GM10847 (cell line): Measurements from ENCODE around the gene SPACA4.

ENCODE experiments used
- POLR2A ChIP-seq: IDR thresholded peaks from 2 replicates; pipeline ENCODE4 v1.6.1; 2011; ENCODE audit not compliant: insufficient read length; ENCODE audit errors: extremely low read depth

SPACA4 gene

DNA sequence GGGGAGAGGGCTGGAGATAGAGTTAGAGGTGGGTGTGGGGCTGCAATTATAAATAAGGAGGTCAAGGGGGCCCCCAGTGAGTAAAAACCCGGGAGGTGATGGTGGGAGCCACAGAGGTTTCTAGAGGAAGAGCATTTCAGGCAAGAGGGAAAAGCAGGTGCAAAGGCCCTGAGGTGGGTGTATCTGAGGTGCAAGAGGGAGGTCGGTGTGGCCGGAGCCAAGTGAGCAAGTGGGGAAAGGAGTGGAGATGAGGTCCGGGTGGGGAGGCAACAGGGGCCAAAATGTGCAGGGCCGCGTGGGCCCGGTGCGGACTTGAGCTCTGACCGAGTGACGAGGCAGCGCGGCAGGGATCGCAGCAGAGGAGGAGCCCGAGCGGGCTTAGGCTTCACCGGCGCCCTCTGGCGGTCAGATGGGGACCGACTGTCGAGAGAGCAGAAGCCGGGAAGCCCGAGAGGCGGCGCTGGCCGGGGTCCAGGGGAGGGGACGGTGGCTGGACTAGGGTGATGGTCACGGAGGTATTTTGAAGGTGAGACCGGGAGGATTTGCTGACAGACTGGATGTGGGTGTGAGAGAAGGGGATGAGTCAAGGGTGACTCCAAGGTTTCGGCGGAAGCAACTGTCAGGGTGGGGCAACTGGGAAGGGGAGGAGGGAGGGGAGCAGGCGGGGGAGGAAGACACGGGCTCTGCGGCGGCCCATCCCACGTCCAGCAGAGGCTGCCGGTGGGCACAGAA is 17.7 kb upstream of the SPACA4 start:
- no peak for TF ChIP-seq POLR2A

DNA sequence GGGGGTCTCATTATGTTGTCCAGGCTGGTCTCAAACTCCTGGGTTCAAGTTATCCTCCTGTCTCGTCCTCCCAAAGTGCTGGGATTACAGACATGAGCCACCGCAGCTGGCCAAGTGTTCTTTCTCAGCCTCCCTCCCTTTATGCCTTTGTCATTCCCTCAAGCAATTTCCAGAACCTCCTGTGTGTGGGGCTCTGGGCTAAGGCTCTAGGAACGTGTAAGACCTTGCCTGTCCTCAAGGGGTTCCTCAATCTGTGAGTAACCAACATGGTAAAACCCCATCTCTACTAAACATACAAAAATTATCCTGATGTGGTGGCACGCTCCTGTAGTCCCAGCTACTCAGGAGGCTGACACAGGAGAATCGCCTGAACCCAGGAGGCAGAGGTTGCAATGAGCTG is 15.5 kb upstream of the SPACA4 start:
- no peak for TF ChIP-seq POLR2A

DNA sequence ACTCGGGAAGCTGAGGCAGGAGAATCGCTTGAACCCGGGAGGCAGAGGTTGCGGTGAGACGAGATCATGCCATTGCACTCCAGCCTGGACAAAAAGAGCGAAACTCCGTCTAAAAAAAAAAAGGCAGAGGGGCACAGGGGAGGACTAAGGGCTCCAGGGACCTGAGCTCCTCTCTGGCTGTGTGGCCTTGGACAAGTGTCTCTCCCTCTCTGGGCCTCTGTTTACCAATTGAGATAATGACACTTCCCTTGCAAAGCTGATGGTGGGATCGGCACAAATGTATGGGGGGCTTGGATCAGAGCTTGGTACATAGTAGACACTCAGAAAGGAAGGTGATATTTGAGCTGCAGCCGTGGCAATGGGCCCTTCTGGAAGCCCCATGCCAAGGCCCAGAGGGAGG is 11.4 kb upstream of the SPACA4 start:
- TF ChIP-seq POLR2A = no peak

GRCh38 chr19:48595833-48596232 is 10.7 kb upstream of the SPACA4 start:
- TF ChIP-seq POLR2A = no peak

GRCh38 chr19:48596237-48596636 is 10.3 kb upstream of the SPACA4 start:
- no peak for TF ChIP-seq POLR2A

- TF ChIP-seq POLR2A = no peak
These were observed 9.7 kb upstream of the SPACA4 start for GRCh38 chr19:48596679-48597465.

GRCh38 chr19:48598996-48599700 is 7.4 kb upstream of the SPACA4 start:
- TF ChIP-seq POLR2A = no peak

DNA sequence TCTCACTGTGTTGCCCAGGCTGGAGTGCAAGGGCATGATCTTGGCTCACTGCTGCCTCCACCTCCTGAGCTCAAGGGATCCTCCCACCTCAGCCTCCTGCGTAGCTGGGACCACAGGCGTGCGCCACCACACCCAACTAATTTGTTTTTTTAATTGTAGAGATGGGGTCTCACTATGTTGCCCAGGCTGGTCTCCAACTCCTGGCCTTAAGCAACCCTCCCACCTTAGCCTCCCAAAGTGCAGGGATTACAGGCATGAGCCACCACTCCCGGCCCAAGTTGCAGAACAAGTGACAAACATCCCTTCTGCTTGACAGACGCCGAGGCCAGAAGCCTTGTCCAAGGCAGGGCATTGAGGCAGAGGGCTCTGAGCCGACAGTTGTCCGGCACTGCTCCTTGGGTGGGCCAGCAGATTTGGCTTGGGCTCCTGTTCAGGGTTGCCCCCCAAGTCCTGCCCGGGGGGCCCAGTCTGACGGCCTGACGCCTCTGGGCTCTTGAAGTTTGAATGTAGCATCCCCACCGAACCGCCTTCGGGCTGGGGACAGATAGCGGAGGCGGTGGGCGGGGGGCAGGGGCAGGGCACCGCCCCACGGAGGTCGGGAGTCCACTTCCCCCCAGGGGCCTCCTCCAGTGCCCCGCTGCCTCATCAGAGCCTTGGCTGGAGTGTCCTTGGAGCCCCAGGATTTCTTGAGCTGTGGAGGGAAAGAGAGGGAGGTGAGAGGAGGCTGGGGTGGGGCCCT is 5.7 kb upstream of the SPACA4 start:
- TF ChIP-seq POLR2A = no peak

GRCh38 chr19:48603001-48603400 is 3.5 kb upstream of the SPACA4 start:
- no peak for TF ChIP-seq POLR2A

GRCh38 chr19:48603449-48603848 is 3.1 kb upstream of the SPACA4 start:
- no peak for TF ChIP-seq POLR2A

- no peak for TF ChIP-seq POLR2A
These were observed 2.7 kb upstream of the SPACA4 start for GRCh38 chr19:48603850-48604249.

- no peak for TF ChIP-seq POLR2A
These were observed 815 bp downstream of the SPACA4 start for GRCh38 chr19:48607359-48607755.

- no peak for TF ChIP-seq POLR2A
These were observed 2.3 kb downstream of the SPACA4 start for GRCh38 chr19:48608798-48609263.

DNA sequence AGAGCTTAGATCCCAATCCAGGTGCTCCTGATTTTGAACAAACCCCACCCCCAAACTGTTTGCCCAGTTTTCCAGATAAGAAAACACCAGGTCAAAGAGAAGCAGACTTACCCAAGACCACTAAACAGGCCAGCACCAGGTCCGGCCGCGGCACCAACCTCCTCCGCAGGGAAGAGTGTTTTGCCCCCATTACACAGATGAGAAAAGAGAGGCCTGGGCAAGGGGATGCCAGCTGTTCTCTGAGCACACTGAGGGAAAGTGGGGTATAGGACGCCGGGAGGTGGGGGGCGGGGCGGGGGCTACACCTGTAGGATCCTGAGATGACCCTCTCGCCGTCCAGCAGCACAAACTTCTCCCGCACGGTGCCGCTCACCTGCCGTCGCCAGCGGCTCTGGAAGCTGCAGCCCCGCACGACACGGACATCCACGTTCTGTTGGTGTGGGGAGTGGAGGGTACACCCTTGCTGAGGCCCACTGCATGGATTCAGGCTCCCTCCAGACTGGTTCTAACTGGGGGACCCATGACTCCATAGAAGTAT is 3.1 kb downstream of the SPACA4 start:
- TF ChIP-seq POLR2A = no peak

- no peak for TF ChIP-seq POLR2A
These were observed 5.3 kb downstream of the SPACA4 start for GRCh38 chr19:48611872-48612271.
